OCI-LY1 (cell line): Measurements from ENCODE around the gene POF1B.

ENCODE experiments used
- H2AFZ ChIP-seq: fragments of 200-600 bp; sonication (generic), shearing (Covaris generic); 2 replicates; pipeline ENCODE4 v1.6.0; 2014; ENCODE audit warnings: antibody characterized with exemption, mild to moderate bottlenecking, low read length
- H3F3A ChIP-seq: fragments of 200-600 bp; sonication (generic), shearing (Covaris generic); 2 replicates; pipeline ENCODE4 v1.6.0; 2014; ENCODE audit warnings: mild to moderate bottlenecking, antibody characterized with exemption, low read length, moderate library complexity; ENCODE audit not compliant: insufficient read depth
- H3K27ac ChIP-seq: fragments of 200-600 bp; sonication (generic); 2 replicates; pipeline ENCODE4 v1.5.1; 2014; ENCODE audit warnings: low read length, mixed run types, mild to moderate bottlenecking, low read depth; ENCODE audit not compliant: poor library complexity, severe bottlenecking
- H3K27me3 ChIP-seq: fragments of 200-600 bp; sonication (generic); 2 replicates; pipeline ENCODE4 v1.6.0; 2014; ENCODE audit warnings: antibody characterized with exemption, mild to moderate bottlenecking, low read length, moderate library complexity; ENCODE audit not compliant: insufficient read depth
- H3K36me3 ChIP-seq: fragments of 200-600 bp; sonication (generic); 2 replicates; pipeline ENCODE4 v1.6.1; 2014; ENCODE audit warnings: mild to moderate bottlenecking, antibody characterized with exemption, low read length, moderate library complexity, mixed read lengths; ENCODE audit not compliant: insufficient read depth
- H3K4me1 ChIP-seq: fragments of 200-600 bp; sonication (generic); 2 replicates; pipeline ENCODE4 v1.5.1; 2014; ENCODE audit warnings: mild to moderate bottlenecking, low read length, moderate library complexity; ENCODE audit not compliant: insufficient read depth, severe bottlenecking
- H3K4me2 ChIP-seq: fragments of 200-600 bp; sonication (generic), shearing (Covaris generic); 2 replicates; pipeline ENCODE4 v1.6.1; 2014; ENCODE audit warnings: low read length
- H3K4me3 ChIP-seq: fragments of 200-600 bp; sonication (generic); 2 replicates; pipeline ENCODE4 v1.5.1; 2014; ENCODE audit warnings: low read length, low read depth, mild to moderate bottlenecking, mixed read lengths; ENCODE audit not compliant: poor library complexity, severe bottlenecking
- H3K79me2 ChIP-seq: fragments of 200-600 bp; shearing (Covaris generic); 2 replicates; pipeline ENCODE4 v1.6.1; 2016; ENCODE audit warnings: mixed run types, low read length, mixed read lengths; ENCODE audit not compliant: insufficient read depth
- H3K9ac ChIP-seq: fragments of 200-600 bp; sonication (generic), shearing (Covaris generic); 2 replicates; pipeline ENCODE4 v1.6.1; 2014; ENCODE audit warnings: mild to moderate bottlenecking, low read length, mixed read lengths
- H3K9me2 ChIP-seq: fragments of 200-600 bp; sonication (generic), shearing (Covaris generic); 2 replicates; pipeline ENCODE4 v1.6.1; 2014; ENCODE audit warnings: low read depth, mild to moderate bottlenecking, low read length, mixed read lengths
- H3K9me3 ChIP-seq: fragments of 200-600 bp; shearing (Covaris generic); 2 replicates; pipeline ENCODE4 v1.6.1; 2014; ENCODE audit warnings: low read length, mixed read lengths
- H4K20me1 ChIP-seq: fragments of 200-600 bp; sonication (generic), shearing (Covaris generic); 2 replicates; pipeline ENCODE4 v1.6.0; 2016; ENCODE audit warnings: mild to moderate bottlenecking, low read length; ENCODE audit not compliant: insufficient read depth
- CTCF ChIP-seq: fragments of 200-600 bp; sonication (generic), shearing (Covaris generic); IDR thresholded peaks from 2 replicates; pipeline ENCODE4 v1.5.1; 2017; ENCODE audit warnings: mild to moderate bottlenecking, antibody characterized with exemption, low read length, moderate library complexity, mixed read lengths
- EZH2 ChIP-seq: fragments of 200-600 bp; sonication (generic), shearing (Covaris generic); IDR thresholded peaks from 2 replicates; pipeline ENCODE4 v1.8.0; 2017; ENCODE audit warnings: borderline replicate concordance, mixed run types, mild to moderate bottlenecking, antibody characterized with exemption, low read length, moderate library complexity, mixed read lengths

POF1B gene

DNA sequence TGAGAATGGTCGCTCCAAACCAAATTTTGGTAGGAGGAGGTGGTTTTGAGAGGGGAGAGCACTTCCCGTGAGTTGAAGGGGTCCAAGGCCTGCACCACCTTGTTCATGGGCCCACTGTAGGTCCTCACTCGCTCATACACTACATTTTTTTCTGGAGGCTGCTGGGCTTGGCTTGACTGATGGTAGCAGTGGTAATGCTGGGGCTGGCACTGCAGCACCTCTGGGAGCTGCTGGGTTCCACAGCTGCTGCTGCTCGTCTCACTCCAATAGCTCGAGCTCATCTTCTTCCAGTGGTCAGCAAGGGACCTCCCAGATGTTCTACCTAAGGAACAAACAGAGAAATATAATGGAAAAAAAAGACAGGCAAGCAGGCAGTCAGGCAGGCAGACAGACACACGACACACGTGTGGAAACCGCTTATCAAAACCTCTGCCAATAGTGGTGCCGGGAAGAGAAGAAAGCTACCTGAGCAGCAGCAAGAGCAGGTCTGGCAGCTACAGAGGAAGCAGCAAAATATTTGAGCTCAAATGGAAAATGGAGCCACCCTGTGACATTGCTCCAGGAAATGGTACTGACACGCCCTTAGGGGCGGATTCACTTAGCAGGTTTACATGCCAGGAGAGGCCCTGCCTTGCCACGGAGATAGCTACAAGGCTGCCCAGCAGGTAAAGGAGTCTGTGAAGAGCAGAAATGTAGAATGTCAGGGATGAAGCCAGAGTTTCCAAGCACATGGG lies at the start of gene POF1B:
POF1B (minus strand) TSS at position 492 of the 734 bp plus-strand sequence; CDS start at position 281, 211 bp downstream.
- Histone ChIP-seq H3K27me3 (no peaks in the 10 kb centered on the region), H4K20me1 (no peaks in the 10 kb centered on the region), H3K36me3 (no peaks in the 10 kb centered on the region), H3K9me3 (no peaks in the 10 kb centered on the region), H3K79me2 (peaks cover 11% of the 10 kb centered on the region), H3K4me2 (peak within 1 kb of the TSS; percentile 75), H3K27ac (peak within 1 kb of the TSS; percentile 82), H3K9me2 (no peaks in the 10 kb centered on the region), H3K9ac (peak within 1 kb of the TSS; percentile 67), H3K4me3 (peak within 1 kb of the TSS; percentile 71), H3F3A (no peaks in the 10 kb centered on the region), H2AFZ (peak within 1 kb of the TSS; percentile 75; the same call in 1 of the 2 replicates), H3K4me1 (peaks cover 41% of the 10 kb centered on the region)
- TF ChIP-seq EZH2 (no peak), CTCF (no peak)

DNA sequence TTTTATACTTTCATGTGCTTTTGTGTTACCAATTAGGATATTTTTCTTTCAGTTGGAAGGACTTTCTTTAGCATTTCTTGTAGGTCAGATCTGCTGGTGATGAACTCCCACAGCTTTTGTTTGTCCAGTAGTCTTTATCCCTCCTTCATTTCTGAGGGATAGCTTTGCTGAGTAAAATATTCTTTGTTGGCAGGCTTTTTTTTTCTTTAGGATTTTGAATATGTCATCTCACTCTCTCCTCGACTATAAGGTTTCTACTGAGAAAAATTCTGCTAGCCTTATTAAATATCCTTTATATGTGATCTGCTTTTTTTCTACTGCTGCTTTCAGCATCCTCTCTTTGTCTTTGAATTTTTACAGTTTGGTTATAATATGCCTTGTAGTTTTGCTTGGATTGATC lies 49.6 kb upstream of the POF1B start:
- no peak for TF ChIP-seq EZH2
- no peak for TF ChIP-seq CTCF
- Histone ChIP-seq H3K9ac (no peak overlapping the region), H3K9me3 (no peaks in the 10 kb centered on the region), H2AFZ (no peak overlapping the region), H3K36me3 (no peaks in the 10 kb centered on the region), H3K27ac (no peak overlapping the region), H3K4me2 (no peak overlapping the region), H4K20me1 (no peaks in the 10 kb centered on the region), H3F3A (no peaks in the 10 kb centered on the region), H3K4me3 (no peak overlapping the region), H3K79me2 (no peaks in the 10 kb centered on the region), H3K9me2 (no peaks in the 10 kb centered on the region), H3K4me1 (no peaks in the 10 kb centered on the region), H3K27me3 (no peaks in the 10 kb centered on the region)

DNA sequence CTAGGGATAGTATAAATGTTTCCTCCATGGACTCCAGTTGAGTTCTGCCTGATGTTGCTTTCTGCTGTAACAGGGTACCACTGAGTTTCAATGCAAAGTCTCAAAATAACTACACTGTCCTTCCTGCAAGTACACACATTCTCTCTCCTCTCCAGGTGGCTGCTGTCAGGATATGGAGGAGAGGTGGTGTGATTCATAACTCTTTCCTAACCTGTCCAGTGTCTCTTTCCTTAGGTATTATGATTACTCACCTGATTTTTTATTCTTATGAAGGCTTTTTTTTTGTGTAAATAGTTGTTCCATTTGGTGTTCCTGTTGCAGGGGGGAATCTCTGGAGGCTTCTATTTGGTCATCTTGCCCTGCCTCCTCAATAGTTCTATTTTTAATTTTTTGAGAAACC lies 39.8 kb upstream of the POF1B start:
- TF ChIP-seq EZH2 (no peak), CTCF (no peak)
- Histone ChIP-seq H3K4me3 (no peak overlapping the region), H3F3A (no peaks in the 10 kb centered on the region), H3K27me3 (no peaks in the 10 kb centered on the region), H3K4me1 (no peaks in the 10 kb centered on the region), H3K36me3 (no peaks in the 10 kb centered on the region), H3K9me3 (no peaks in the 10 kb centered on the region), H3K9me2 (no peaks in the 10 kb centered on the region), H4K20me1 (no peaks in the 10 kb centered on the region), H3K27ac (no peak overlapping the region), H3K79me2 (no peaks in the 10 kb centered on the region), H3K4me2 (no peak overlapping the region), H2AFZ (no peak overlapping the region), H3K9ac (no peak overlapping the region)
